CD4-positive, alpha-beta memory T cell (primary cell): ENCODE results near the gene DEPDC7. TPM values are rescaled to one million over a fixed set of nuclear protein-coding genes. Genes with fewer than 3 reads are reported as not detected.

ENCODE experiments used
- CTCF ChIA-PET: fragments of 350-600 bp; sonication (Branson Sonifier 250); formaldehyde crosslinking; loops from one replicate; lab custom pipeline; 2021; ENCODE audit warnings: inconsistent platforms; ENCODE audit not compliant: partially characterized antibody; lab: Charles Lee
- POLR2A ChIA-PET: fragments of 350-600 bp; sonication (Branson Sonifier 250); formaldehyde crosslinking; loops from one replicate; lab custom pipeline; 2021; ENCODE audit not compliant: partially characterized antibody; lab: Charles Lee
- DNase-seq, 5 donors: peaks; one replicate each; pipeline versions ENCODE4 v3.0.0 to v3.0.0-alpha.2; 2020 to 2022; ENCODE audit warnings: mixed read lengths in 1 of 5
- H3K27ac ChIP-seq: one replicate; pipeline ENCODE4 v1.7.0; 2013; ENCODE audit warnings: low read depth, low read length
- H3K27me3 ChIP-seq: 2 replicates; pipeline ENCODE4 v1.7.0; 2013; ENCODE audit warnings: mild to moderate bottlenecking, low read length, moderate library complexity; ENCODE audit not compliant: insufficient read depth
- H3K36me3 ChIP-seq: 2 replicates; pipeline ENCODE4 v1.7.0; 2013; ENCODE audit warnings: mild to moderate bottlenecking, low read length, moderate library complexity; ENCODE audit not compliant: insufficient read depth
- H3K4me1 ChIP-seq: 2 replicates; pipeline ENCODE4 v1.7.0; 2013; ENCODE audit warnings: mild to moderate bottlenecking, low read length, moderate library complexity; ENCODE audit not compliant: insufficient read depth
- H3K4me3 ChIP-seq, 2 donors: one replicate each; pipeline ENCODE4 v1.7.0; 2013; ENCODE audit warnings: low read length in 2 of 2, mild to moderate bottlenecking in 1 of 2
- H3K9me3 ChIP-seq, 2 donors: one replicate each; pipeline ENCODE4 v1.7.0; 2013; ENCODE audit warnings: low read length in 2 of 2, control low read depth in 1 of 2; ENCODE audit not compliant: control insufficient read depth in 1 of 2
- H3K27ac Mint-ChIP-seq, 7 donors: one replicate each; pipeline ENCODE4 v1.8.0; 2020 to 2021; ENCODE audit warnings: mixed read lengths in 7 of 7, mild to moderate bottlenecking in 6 of 7, inconsistent platforms in 3 of 7, moderate library complexity in 3 of 7
- H3K27me3 Mint-ChIP-seq, 2 donors: one replicate each; pipeline ENCODE4 v1.8.0; 2020 to 2021; ENCODE audit warnings: mixed read lengths in 2 of 2
- H3K36me3 Mint-ChIP-seq, 2 donors: one replicate each; pipeline ENCODE4 v1.8.0; 2020 to 2021; ENCODE audit warnings: mixed read lengths in 2 of 2, inconsistent platforms in 1 of 2, mild to moderate bottlenecking in 1 of 2
- H3K4me1 Mint-ChIP-seq, 4 donors: one replicate each; pipeline ENCODE4 v1.8.0; 2020 to 2021; ENCODE audit warnings: mixed read lengths in 4 of 4, mild to moderate bottlenecking in 1 of 4
- H3K4me3 Mint-ChIP-seq, 8 donors: one replicate each; pipeline ENCODE4 v1.8.0; 2020 to 2021; ENCODE audit warnings: mixed read lengths in 8 of 8, mild to moderate bottlenecking in 7 of 8, moderate library complexity in 6 of 8, inconsistent platforms in 3 of 8
- H3K9me3 Mint-ChIP-seq, 8 donors: one replicate each; pipeline ENCODE4 v1.8.0; 2020 to 2021; ENCODE audit warnings: mixed read lengths in 8 of 8, mild to moderate bottlenecking in 5 of 8, inconsistent platforms in 3 of 8, moderate library complexity in 1 of 8
- intact Hi-C: fragments of 100-400 bp; cut with micrococcal nuclease; formaldehyde crosslinking; loops from one replicate; pipeline ENCODE4 v1.15.1; 2023
- polyA plus RNA-seq, 2 donors: library from polyadenylated mRNA; unstranded; fragments of 300-500 nt; fragmentation: Illumina TruSeq; gene quantifications; one replicate each; pipeline ENCODE4 v1.2.3, GENCODE V29; 2021
- total RNA-seq, 2 experiments: library from RNA; stranded (reverse); gene quantifications; one replicate each; pipeline ENCODE4 v1.2.3, GENCODE V29; 2021

DEPDC7 gene
- total and polyA plus RNA-seq, 4 experiments from 2014 or later, result 0.37 to 1.9 (median 1.0) TPM

DNA sequence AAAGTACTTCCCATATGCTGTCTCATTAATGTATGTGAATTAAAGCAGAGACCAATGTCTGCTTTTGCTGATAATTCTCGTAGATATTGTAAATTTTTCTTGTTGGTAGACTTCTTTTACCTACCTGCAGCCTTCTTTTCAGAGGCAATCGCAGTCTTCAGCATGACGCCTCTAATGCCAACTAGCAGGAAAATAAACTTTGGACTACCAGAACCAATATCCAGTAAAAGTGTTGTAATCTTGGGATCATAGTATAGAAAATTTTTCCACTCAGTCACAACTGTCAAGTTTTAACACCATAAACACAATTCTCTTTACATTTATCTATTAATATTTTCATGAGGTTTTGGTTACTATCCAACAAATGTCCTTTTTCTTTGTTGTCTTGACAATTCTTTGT is 2.3 kb downstream of the DEPDC7 start:
- no peak overlapping the region for H3K4me3 Mint-ChIP-seq
- peaks cover 9 to 31% (median 19%) of the 10 kb centered on the region in 4 donors for H3K4me1 Mint-ChIP-seq

DNA sequence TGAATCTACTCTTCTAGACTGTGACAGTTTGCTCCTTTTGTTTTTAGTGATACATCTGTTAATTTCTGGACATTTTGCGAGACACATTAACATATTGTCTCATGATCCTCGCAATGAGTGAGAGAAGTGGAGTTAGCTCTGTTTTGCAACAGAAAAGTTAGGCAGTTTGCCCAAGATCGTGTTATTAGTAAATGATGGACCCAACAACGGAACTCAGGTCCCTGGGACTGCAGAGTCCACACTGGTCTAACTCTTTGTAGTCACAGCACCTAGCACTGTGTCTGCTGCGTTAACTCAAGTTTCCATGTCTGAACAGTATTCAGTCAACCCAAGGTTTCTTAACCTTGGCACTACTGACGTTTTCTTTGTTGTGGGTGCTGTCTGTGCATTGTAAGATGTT is 3.2 kb downstream of the DEPDC7 start:
- POLR2A ChIA-PET, result no interaction called here
- H3K27me3 Mint-ChIP-seq, result peaks cover 11 to 19% of the 10 kb centered on the region in 2 donors
- intact Hi-C loops, result loop anchor here (10.0 kb wide), 1 partner anchor 54 kb away; no protein-coding TSS in a partner anchor
- H3K36me3 ChIP-seq, result no peaks in the 10 kb centered on the region
- H3K27ac Mint-ChIP-seq, result no peak overlapping the region
- H3K4me1 ChIP-seq, result peaks cover 14% of the 10 kb centered on the region
- H3K9me3 Mint-ChIP-seq, result no peaks in the 10 kb centered on the region
- H3K4me3 ChIP-seq, result no peak overlapping the region
- CTCF ChIA-PET, result no interaction called here
- peaks cover 3% of the 10 kb centered on the region for H3K27me3 ChIP-seq
- H3K27ac ChIP-seq, result no peak overlapping the region
- peaks cover 8 to 22% (median 17%) of the 10 kb centered on the region in 4 donors for H3K4me1 Mint-ChIP-seq
- DNase-seq, result no peak
- no peak overlapping the region for H3K4me3 Mint-ChIP-seq
- H3K9me3 ChIP-seq, result no peaks in the 10 kb centered on the region
- no peaks in the 10 kb centered on the region for H3K36me3 Mint-ChIP-seq

More for the DNA sequence above, 2.3 kb downstream of the DEPDC7 start:
- no peak overlapping the region for H3K4me3 ChIP-seq
- Mint-ChIP-seq H3K27ac (no peak overlapping the region), H3K9me3 (no peaks in the 10 kb centered on the region), H3K36me3 (no peaks in the 10 kb centered on the region), H3K27me3 (peaks cover 11 to 19% of the 10 kb centered on the region in 2 donors)
- intact Hi-C loops, result loop anchor here (10.0 kb wide), 1 partner anchor 53 kb away; no protein-coding TSS in a partner anchor
- H3K4me1 ChIP-seq, result peaks cover 14% of the 10 kb centered on the region
- ChIA-PET CTCF (no interaction called here), POLR2A (interaction anchor here (4.9 kb wide), 1 partner anchor 21 kb away, joined by 43 read pairs; the partner anchor contains the start of gene TCP11L1)
- H3K27me3 ChIP-seq, result peaks cover 3% of the 10 kb centered on the region
- DNase-seq, result no peak
- H3K27ac ChIP-seq, result no peak overlapping the region
- no peaks in the 10 kb centered on the region for H3K36me3 ChIP-seq
- no peaks in the 10 kb centered on the region for H3K9me3 ChIP-seq

DNA sequence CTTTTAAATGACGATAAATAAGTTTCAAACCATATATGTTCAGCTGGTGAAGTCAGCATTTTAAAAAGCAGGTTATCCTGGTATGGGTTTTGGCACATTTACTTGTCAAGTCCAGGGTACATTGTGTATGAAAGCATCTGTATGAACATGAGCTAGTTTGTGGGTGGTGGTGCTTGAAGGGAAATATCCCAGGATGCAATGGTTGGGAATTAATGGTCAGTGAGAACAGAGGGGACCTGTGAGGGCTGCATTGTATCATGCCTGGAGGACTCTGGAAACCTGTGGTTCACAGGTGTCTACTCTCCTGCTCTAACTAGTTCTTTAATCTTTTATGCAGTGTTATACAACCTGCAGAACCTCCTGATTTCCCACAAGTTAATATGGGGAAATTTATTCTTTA is 5.8 kb downstream of the DEPDC7 start:
- no peaks in the 10 kb centered on the region for H3K9me3 Mint-ChIP-seq
- ChIA-PET CTCF (interaction anchor here (1.0 to 2.0 kb wide), 6 partner anchors 9 to 53 kb away, joined by 3 to 10 read pairs (median 4); partner anchors contain the start of gene TCP11L1), POLR2A (no interaction called here)
- H3K4me1 ChIP-seq, result peaks cover 9% of the 10 kb centered on the region
- no peak overlapping the region for H3K27ac Mint-ChIP-seq
- intact Hi-C loops, result no loop called here
- DNase-seq, result no peak
- no peak overlapping the region for H3K4me3 ChIP-seq
- peaks cover 2% of the 10 kb centered on the region for H3K27me3 ChIP-seq
- no peaks in the 10 kb centered on the region for H3K9me3 ChIP-seq
- peaks cover 9 to 17% of the 10 kb centered on the region in 2 donors for H3K27me3 Mint-ChIP-seq
- H3K27ac ChIP-seq, result no peak overlapping the region
- peaks cover 3 to 18% (median 9%) of the 10 kb centered on the region in 4 donors for H3K4me1 Mint-ChIP-seq
- no peak overlapping the region for H3K4me3 Mint-ChIP-seq
- no peaks in the 10 kb centered on the region for H3K36me3 Mint-ChIP-seq
- H3K36me3 ChIP-seq, result no peaks in the 10 kb centered on the region

DNA sequence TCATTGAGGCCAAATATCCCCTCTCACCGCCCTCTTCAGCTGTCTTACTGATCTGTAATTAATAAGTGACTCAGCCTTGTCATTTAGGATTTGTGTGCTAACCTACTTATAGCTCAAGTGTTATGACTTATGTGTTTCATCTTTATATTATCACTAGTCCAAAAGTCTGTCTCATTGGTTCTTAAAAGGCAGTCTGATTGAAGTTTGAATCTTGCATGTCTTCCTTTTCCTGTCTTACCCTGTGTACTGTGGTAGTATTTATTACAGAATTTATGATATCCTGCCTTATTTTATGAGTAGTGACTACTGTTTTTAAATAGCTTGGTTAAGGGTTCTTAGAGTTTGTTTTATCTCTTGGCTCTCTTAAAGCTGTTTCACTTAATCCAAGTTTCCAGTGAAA is 6.3 kb downstream of the DEPDC7 start:
- H3K27me3 Mint-ChIP-seq, result peaks cover 8 to 15% of the 10 kb centered on the region in 2 donors
- H3K4me1 Mint-ChIP-seq, result peaks cover 2 to 17% (median 7%) of the 10 kb centered on the region in 4 donors
- Histone ChIP-seq H3K36me3 (no peaks in the 10 kb centered on the region), H3K4me1 (peaks cover 7% of the 10 kb centered on the region), H3K4me3 (no peak overlapping the region), H3K27ac (no peak overlapping the region), H3K27me3 (no peaks in the 10 kb centered on the region), H3K9me3 (no peaks in the 10 kb centered on the region)
- ChIA-PET CTCF (interaction anchor here (0.9 to 2.0 kb wide), 7 partner anchors 12 to 63 kb away, joined by 3 to 10 read pairs (median 4); partner anchors contain the start of gene TCP11L1), POLR2A (interaction anchor here (1.4 kb wide), 1 partner anchor 17 kb away, joined by 11 read pairs; the partner anchor contains the start of gene TCP11L1)
- no peak overlapping the region for H3K27ac Mint-ChIP-seq
- DNase-seq, result no peak
- intact Hi-C loops, result no loop called here
- no peak overlapping the region for H3K4me3 Mint-ChIP-seq
- H3K9me3 Mint-ChIP-seq, result no peaks in the 10 kb centered on the region
- H3K36me3 Mint-ChIP-seq, result no peaks in the 10 kb centered on the region

DNA sequence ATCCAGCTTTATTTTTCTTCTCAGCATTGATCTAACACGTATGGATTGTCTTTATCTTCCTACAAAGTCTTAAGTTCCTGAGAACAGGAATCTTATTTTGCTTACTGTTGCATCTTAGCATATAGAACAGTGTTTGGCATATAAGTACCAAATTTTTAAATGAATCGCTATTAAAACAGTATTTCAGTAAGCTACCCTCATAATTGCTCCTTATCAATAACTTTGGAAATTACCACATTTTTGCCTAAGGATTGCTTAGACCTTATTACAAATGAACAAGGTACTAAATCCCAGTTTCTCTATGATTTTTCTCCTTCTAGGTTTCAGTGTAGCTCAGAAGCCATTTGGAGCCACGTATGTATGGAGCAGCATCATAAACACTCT is 9.7 kb downstream of the DEPDC7 start:
- DNase-seq, result no peak
- Histone ChIP-seq H3K4me3 (no peak overlapping the region), H3K27ac (no peak overlapping the region), H3K9me3 (no peaks in the 10 kb centered on the region), H3K27me3 (no peaks in the 10 kb centered on the region), H3K36me3 (no peaks in the 10 kb centered on the region), H3K4me1 (peaks cover 7% of the 10 kb centered on the region)
- intact Hi-C loops, result no loop called here
- ChIA-PET CTCF (interaction anchor here (0.5 to 1.4 kb wide), 4 partner anchors 9 to 155 kb away, joined by 3 to 5 read pairs (median 3); partner anchors contain the start of genes DEPDC7 and TCP11L1), POLR2A (interaction anchor here (1.6 kb wide), 1 partner anchor 13 kb away, joined by 10 read pairs; no protein-coding TSS in a partner anchor)
- H3K27ac Mint-ChIP-seq, result no peak overlapping the region
- H3K9me3 Mint-ChIP-seq, result no peaks in the 10 kb centered on the region
- H3K36me3 Mint-ChIP-seq, result no peaks in the 10 kb centered on the region
- H3K4me1 Mint-ChIP-seq, result peaks cover 2 to 10% (median 7%) of the 10 kb centered on the region in 4 donors
- no peak overlapping the region for H3K4me3 Mint-ChIP-seq
- peaks cover 0 to 2% of the 10 kb centered on the region in 2 donors for H3K27me3 Mint-ChIP-seq

DNA sequence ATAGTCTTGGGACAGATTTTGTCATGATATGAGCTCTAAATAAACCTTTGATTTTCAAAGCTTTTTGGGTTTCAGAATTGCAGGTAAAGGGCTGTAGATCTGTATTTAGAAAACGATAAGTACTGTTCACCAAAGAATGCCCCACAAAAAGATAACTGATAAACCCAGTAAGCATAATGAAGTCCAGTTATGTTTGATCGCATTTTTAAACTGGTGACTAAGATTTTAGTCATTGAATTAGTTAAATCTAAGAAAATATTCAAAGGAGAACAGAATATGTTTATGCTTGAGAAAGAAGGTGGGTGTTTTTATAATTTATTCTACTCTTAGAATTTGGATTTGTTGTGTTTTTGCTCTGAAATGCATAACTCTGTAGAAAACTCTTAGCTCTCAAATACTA is 11.6 kb downstream of the DEPDC7 start:
- no peak overlapping the region for H3K4me3 Mint-ChIP-seq
- H3K9me3 Mint-ChIP-seq, result no peaks in the 10 kb centered on the region
- H3K27me3 Mint-ChIP-seq, result peaks cover 0 to 4% of the 10 kb centered on the region in 2 donors
- no peak for DNase-seq
- peaks cover 0 to under 1% (median 0%) of the 10 kb centered on the region in 4 donors for H3K4me1 Mint-ChIP-seq
- no peaks in the 10 kb centered on the region for H3K36me3 Mint-ChIP-seq
- intact Hi-C loops, result no loop called here
- H3K36me3 ChIP-seq, result no peaks in the 10 kb centered on the region
- ChIA-PET CTCF (interaction anchor here (1.5 kb wide), 1 partner anchor 38 kb away, joined by 5 read pairs; no protein-coding TSS in a partner anchor), POLR2A (interaction anchor here (2.7 kb wide), 1 partner anchor 12 kb away, joined by 9 read pairs; the partner anchor contains the start of gene TCP11L1)
- H3K27ac ChIP-seq, result no peak overlapping the region
- H3K9me3 ChIP-seq, result no peaks in the 10 kb centered on the region
- no peaks in the 10 kb centered on the region for H3K27me3 ChIP-seq
- no peaks in the 10 kb centered on the region for H3K4me1 ChIP-seq
- H3K27ac Mint-ChIP-seq, result no peak overlapping the region
- no peak overlapping the region for H3K4me3 ChIP-seq

DNA sequence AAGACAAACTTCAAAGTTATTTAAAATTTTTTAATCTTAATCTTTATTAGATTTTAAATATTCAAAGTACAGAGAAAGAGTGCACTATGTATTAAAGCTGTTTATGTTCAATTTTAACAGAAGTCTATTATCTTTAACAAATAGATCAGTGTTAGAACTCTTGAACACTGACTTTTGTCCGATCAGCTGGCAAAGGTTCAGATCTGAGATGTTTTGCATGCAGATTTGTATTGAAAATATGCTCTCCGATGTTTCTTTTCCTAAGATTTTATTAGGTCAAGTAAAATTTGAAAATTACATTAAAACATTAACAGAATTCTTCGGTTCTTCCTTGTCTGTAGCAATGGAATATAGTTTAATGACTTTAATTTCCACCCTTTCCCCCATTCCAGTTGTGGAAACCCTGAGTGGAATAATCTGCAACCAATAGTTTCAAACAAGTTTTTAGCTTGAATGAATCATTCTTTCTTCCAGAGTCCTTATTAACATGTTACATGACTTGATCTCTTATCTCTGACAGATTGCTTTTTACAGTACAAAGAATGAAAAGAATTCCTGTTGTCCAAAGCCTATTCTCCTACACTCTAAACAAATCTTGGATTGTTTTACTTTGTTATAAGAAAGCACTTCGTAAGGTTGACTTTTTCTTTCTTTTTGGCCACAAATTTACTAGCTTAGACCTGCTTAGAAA is 12.3 kb downstream of the DEPDC7 start:
- no peaks in the 10 kb centered on the region for H3K4me1 ChIP-seq
- H3K27me3 ChIP-seq, result no peaks in the 10 kb centered on the region
- Mint-ChIP-seq H3K27me3 (peaks cover 0 to 6% of the 10 kb centered on the region in 2 donors), H3K27ac (peak overlapping the region in 1 of 7 donors; percentile 47), H3K36me3 (no peaks in the 10 kb centered on the region), H3K4me1 (no peaks in the 10 kb centered on the region), H3K4me3 (no peak overlapping the region), H3K9me3 (no peaks in the 10 kb centered on the region)
- intact Hi-C loops, result no loop called here
- no peaks in the 10 kb centered on the region for H3K36me3 ChIP-seq
- H3K9me3 ChIP-seq, result no peaks in the 10 kb centered on the region
- ChIA-PET CTCF (no interaction called here), POLR2A (interaction anchor here (2.7 kb wide), 1 partner anchor 11 kb away, joined by 9 read pairs; the partner anchor contains the start of gene TCP11L1)
- no peak overlapping the region for H3K27ac ChIP-seq
- H3K4me3 ChIP-seq, result no peak overlapping the region
- DNase-seq, result no peak
